ENCODE results near the gene GUCY1B1.

GUCY1B1 gene

GRCh38 chr4:155758481-155759371 lies at the start of gene GUCY1B1:
GUCY1B1 (plus strand) TSS chr4:155759021; CDS start chr4:155759141, 120 bp downstream.
- peak; percentile 95 for DNase-seq

GRCh38 chr4:155709918-155710317 lies 48.9 kb upstream of the GUCY1B1 start:
- DNase-seq: no peak

- no peak for DNase-seq
Measured at GRCh38 chr4:155711556-155711955, 47.3 kb upstream of the GUCY1B1 start.

GRCh38 chr4:155712846-155713245 lies 46.0 kb upstream of the GUCY1B1 start:
- no peak for DNase-seq

- DNase-seq: no peak
Measured at GRCh38 chr4:155713911-155714310, 44.9 kb upstream of the GUCY1B1 start.

- DNase-seq: no peak
Measured at GRCh38 chr4:155722336-155722735, 36.5 kb upstream of the GUCY1B1 start.

GRCh38 chr4:155722816-155723499 lies 35.9 kb upstream of the GUCY1B1 start:
- no peak for DNase-seq

GRCh38 chr4:155724731-155725130 lies 34.1 kb upstream of the GUCY1B1 start:
- DNase-seq: no peak

- DNase-seq: no peak
Measured at GRCh38 chr4:155734065-155734464, 24.8 kb upstream of the GUCY1B1 start.

- no peak for DNase-seq
Measured at GRCh38 chr4:155734951-155735350, 23.9 kb upstream of the GUCY1B1 start.

- DNase-seq: no peak
Measured at GRCh38 chr4:155735496-155735895, 23.3 kb upstream of the GUCY1B1 start.

- DNase-seq: no peak
Measured at GRCh38 chr4:155738548-155738947, 20.3 kb upstream of the GUCY1B1 start.

- no peak for DNase-seq
Measured at GRCh38 chr4:155741546-155741945, 17.3 kb upstream of the GUCY1B1 start.

- DNase-seq: no peak
Measured at GRCh38 chr4:155742310-155743015, 16.4 kb upstream of the GUCY1B1 start.

- DNase-seq: no peak
Measured at GRCh38 chr4:155745984-155746383, 12.8 kb upstream of the GUCY1B1 start.

GRCh38 chr4:155748039-155748438 lies 10.8 kb upstream of the GUCY1B1 start:
- no peak for DNase-seq

GRCh38 chr4:155749041-155749440 lies 9.8 kb upstream of the GUCY1B1 start:
- DNase-seq: no peak

GRCh38 chr4:155751569-155751968 lies 7.3 kb upstream of the GUCY1B1 start:
- DNase-seq: no peak

GRCh38 chr4:155757745-155758265 lies 1.0 kb upstream of the GUCY1B1 start:
- DNase-seq: no peak

- peak; percentile 84 for DNase-seq
Measured at GRCh38 chr4:155759372-155760252, 791 bp downstream of the GUCY1B1 start.

- DNase-seq: no peak
Measured at GRCh38 chr4:155761047-155761446, 2.2 kb downstream of the GUCY1B1 start.

GRCh38 chr4:155761916-155762315 lies 3.1 kb downstream of the GUCY1B1 start:
- DNase-seq: no peak

Data from retina (tissue), 1 donor.